GM06990 (cell line): Measurements from ENCODE around the gene ADAMTS18.
A peak's percentile ranks its signal among the peaks of the same experiment; 100 is the strongest.

Experiments used
- DNase-seq: peaks from one replicate; pipeline ENCODE4 v3.0.0-alpha.2; 2011; ENCODE audit not compliant: insufficient read length; ENCODE audit errors: extremely low read depth
- H3K27me3 ChIP-seq: replicated peaks from 2 replicates; pipeline ENCODE4 v1.6.0; 2011; ENCODE audit warnings: low read length; ENCODE audit not compliant: control insufficient read depth, insufficient read depth
- H3K36me3 ChIP-seq: 2 replicates; pipeline ENCODE4 v1.5.1; 2011; ENCODE audit warnings: low read length; ENCODE audit not compliant: control insufficient read depth, insufficient read depth
- H3K4me3 ChIP-seq: replicated peaks from 2 replicates; pipeline ENCODE4 v1.5.1; 2011; ENCODE audit warnings: low read depth, mild to moderate bottlenecking, control low read depth, low read length
- TF ChIP-seq, protein P1 (sequence below): IDR thresholded peaks from 2 replicates; pipeline ENCODE4 v1.5.1; 2011; ENCODE audit warnings: low read length, control low read depth, mild to moderate bottlenecking, inconsistent platforms; ENCODE audit not compliant: insufficient read depth, poor library complexity, severe bottlenecking

The ADAMTS18 gene

GRCh38 chr16:77376358-77376757 is 58.5 kb downstream of the ADAMTS18 start:
- Histone ChIP-seq H3K36me3 (no peaks in the 10 kb centered on the region), H3K4me3 (no peak overlapping the region), H3K27me3 (no peaks in the 10 kb centered on the region)
- DNase-seq = peak; percentile 3
- TF ChIP-seq, protein P1, sequence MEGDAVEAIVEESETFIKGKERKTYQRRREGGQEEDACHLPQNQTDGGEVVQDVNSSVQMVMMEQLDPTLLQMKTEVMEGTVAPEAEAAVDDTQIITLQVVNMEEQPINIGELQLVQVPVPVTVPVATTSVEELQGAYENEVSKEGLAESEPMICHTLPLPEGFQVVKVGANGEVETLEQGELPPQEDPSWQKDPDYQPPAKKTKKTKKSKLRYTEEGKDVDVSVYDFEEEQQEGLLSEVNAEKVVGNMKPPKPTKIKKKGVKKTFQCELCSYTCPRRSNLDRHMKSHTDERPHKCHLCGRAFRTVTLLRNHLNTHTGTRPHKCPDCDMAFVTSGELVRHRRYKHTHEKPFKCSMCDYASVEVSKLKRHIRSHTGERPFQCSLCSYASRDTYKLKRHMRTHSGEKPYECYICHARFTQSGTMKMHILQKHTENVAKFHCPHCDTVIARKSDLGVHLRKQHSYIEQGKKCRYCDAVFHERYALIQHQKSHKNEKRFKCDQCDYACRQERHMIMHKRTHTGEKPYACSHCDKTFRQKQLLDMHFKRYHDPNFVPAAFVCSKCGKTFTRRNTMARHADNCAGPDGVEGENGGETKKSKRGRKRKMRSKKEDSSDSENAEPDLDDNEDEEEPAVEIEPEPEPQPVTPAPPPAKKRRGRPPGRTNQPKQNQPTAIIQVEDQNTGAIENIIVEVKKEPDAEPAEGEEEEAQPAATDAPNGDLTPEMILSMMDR = peak; percentile 38

DNA sequence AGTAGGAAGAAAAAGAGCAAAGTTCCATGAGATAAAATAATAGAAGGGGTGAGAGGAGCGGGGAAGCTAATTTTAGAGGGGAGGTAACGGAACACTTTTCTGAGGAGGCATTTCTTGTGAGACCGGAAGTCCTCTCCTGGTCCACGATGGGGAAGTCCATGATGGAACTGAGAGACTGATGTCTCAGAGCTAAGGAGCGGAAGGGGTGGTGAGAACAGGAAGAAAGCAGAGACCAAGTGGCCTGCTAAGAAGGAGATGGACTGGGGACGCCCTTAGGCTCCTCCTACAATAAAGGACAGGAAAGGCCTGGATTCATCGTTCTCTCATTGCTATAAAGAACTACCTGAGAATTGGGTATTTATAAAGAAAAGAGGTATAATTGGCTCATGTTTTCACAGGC is 59.4 kb downstream of the ADAMTS18 start:
- H3K4me3 ChIP-seq = no peak overlapping the region
- TF ChIP-seq, protein P1 = no peak
- no peaks in the 10 kb centered on the region for H3K36me3 ChIP-seq
- no peaks in the 10 kb centered on the region for H3K27me3 ChIP-seq
- DNase-seq = no peak

- TF ChIP-seq, protein P1 = no peak
- DNase-seq = no peak
- Histone ChIP-seq H3K36me3 (no peaks in the 10 kb centered on the region), H3K27me3 (no peaks in the 10 kb centered on the region), H3K4me3 (no peak overlapping the region)
Observed at GRCh38 chr16:77374384-77374783, 60.5 kb downstream of the ADAMTS18 start.

GRCh38 chr16:77373726-77374125 is 61.1 kb downstream of the ADAMTS18 start:
- no peak for DNase-seq
- TF ChIP-seq, protein P1 = no peak
- no peaks in the 10 kb centered on the region for H3K27me3 ChIP-seq
- no peaks in the 10 kb centered on the region for H3K36me3 ChIP-seq
- no peak overlapping the region for H3K4me3 ChIP-seq

DNA sequence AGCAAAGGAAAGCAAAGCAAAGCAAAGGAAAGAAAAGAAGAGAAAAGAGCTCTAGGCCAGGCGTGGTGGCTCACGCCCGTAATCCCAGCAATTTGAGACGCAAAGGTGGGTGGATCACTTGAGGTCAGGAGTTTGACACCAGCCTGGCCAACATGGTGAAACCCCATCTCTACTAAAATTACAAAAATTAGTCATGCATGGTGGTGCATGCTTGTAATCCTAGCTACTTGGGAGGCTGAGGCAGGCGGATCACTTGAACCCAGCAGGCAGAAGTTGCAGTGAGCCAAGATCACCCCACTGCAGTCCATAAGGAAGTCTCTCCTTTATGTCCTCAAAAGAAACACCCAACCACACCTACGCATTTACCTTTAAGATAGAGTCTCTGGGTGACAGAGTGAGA is 70.1 kb downstream of the ADAMTS18 start:
- DNase-seq = no peak
- Histone ChIP-seq H3K4me3 (no peak overlapping the region), H3K27me3 (no peaks in the 10 kb centered on the region), H3K36me3 (no peaks in the 10 kb centered on the region)
- TF ChIP-seq, protein P1 = no peak

DNA sequence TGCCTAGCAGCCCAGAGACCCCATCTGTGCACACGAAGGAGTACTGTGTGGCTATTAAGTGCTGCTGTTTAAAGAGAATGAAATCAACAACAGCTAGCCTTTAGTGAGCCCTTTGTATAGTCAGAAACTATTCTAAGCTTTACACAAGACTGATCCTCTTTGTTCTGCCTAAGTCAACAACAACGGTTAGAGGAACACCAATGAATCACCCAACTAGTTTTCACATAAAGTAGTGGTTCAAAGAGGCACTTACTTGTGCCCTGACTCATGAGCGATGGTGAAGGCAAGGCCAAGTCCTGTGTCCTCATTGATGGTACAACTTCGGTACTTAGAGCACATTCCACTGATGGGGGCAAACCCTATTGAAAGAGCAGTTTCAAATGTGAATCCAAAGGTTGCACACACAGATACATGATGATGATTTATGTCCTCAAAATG is 75.8 kb downstream of the ADAMTS18 start:
- TF ChIP-seq, protein P1 = no peak
- DNase-seq = no peak
- no peaks in the 10 kb centered on the region for H3K36me3 ChIP-seq

More for the DNA sequence above, 75.8 kb downstream of the ADAMTS18 start:
- H3K27me3 ChIP-seq = no peaks in the 10 kb centered on the region
- H3K4me3 ChIP-seq = no peak overlapping the region
